GM18505 (cell line): Measurements from ENCODE around the gene SOX5.

Experiments used
- ATAC-seq: cut with Tn5 transposase; IDR thresholded peaks from one replicate; pipeline ENCODE4 v1.9.1; 2021; ENCODE audit not compliant: unreplicated experiment
- POLR2A ChIP-seq: IDR thresholded peaks from 4 replicates; pipeline ENCODE4 v1.6.1; 2011; ENCODE audit warnings: borderline replicate concordance; ENCODE audit not compliant: insufficient read depth, insufficient read length; ENCODE audit errors: extremely low read depth

SOX5 gene

GRCh38 chr12:23655112-23655511 is 294.4 kb downstream of the SOX5 start:
- no peak for TF ChIP-seq POLR2A
- ATAC-seq, result no peak

- ATAC-seq, result no peak
- TF ChIP-seq POLR2A, result no peak
Measured at GRCh38 chr12:23648546-23648945, 300.9 kb downstream of the SOX5 start.

- ATAC-seq, result no peak
- no peak for TF ChIP-seq POLR2A
Measured at GRCh38 chr12:23640754-23641153, 308.7 kb downstream of the SOX5 start.

GRCh38 chr12:23634344-23634743 is 315.1 kb downstream of the SOX5 start:
- TF ChIP-seq POLR2A, result no peak
- no peak for ATAC-seq

GRCh38 chr12:23631786-23632377 is 317.6 kb downstream of the SOX5 start:
- TF ChIP-seq POLR2A, result no peak
- ATAC-seq, result no peak

GRCh38 chr12:23630524-23630923 is 318.9 kb downstream of the SOX5 start:
- ATAC-seq, result no peak
- no peak for TF ChIP-seq POLR2A

- ATAC-seq, result no peak
Measured at GRCh38 chr12:23628806-23629205, 320.7 kb downstream of the SOX5 start.

GRCh38 chr12:23626791-23627190 is 322.7 kb downstream of the SOX5 start:
- TF ChIP-seq POLR2A, result no peak
- ATAC-seq, result no peak

More at GRCh38 chr12:23628806-23629205, 320.7 kb downstream of the SOX5 start:
- no peak for TF ChIP-seq POLR2A

GRCh38 chr12:23621900-23622299 is 327.6 kb downstream of the SOX5 start:
- TF ChIP-seq POLR2A, result no peak
- no peak for ATAC-seq

- ATAC-seq, result no peak
- no peak for TF ChIP-seq POLR2A
Measured at GRCh38 chr12:23618718-23619117, 330.8 kb downstream of the SOX5 start.

GRCh38 chr12:23617749-23618148 is 331.7 kb downstream of the SOX5 start:
- ATAC-seq, result no peak
- TF ChIP-seq POLR2A, result no peak

GRCh38 chr12:23614280-23614679 is 335.2 kb downstream of the SOX5 start:
- no peak for ATAC-seq
- TF ChIP-seq POLR2A, result no peak

GRCh38 chr12:23611320-23611719 is 338.1 kb downstream of the SOX5 start:
- no peak for ATAC-seq
- no peak for TF ChIP-seq POLR2A

GRCh38 chr12:23600919-23601318 is 348.6 kb downstream of the SOX5 start:
- no peak for ATAC-seq
- no peak for TF ChIP-seq POLR2A

GRCh38 chr12:23596568-23596967 is 352.9 kb downstream of the SOX5 start:
- no peak for TF ChIP-seq POLR2A
- no peak for ATAC-seq
